ENCODE results near the gene PSME1. TPM values are rescaled to one million over a fixed set of nuclear protein-coding genes. Genes with fewer than 3 reads are reported as not detected.

PSME1 gene
- total RNA-seq, 2 experiments from 2014 or later = 149 to 187 TPM

DNA sequence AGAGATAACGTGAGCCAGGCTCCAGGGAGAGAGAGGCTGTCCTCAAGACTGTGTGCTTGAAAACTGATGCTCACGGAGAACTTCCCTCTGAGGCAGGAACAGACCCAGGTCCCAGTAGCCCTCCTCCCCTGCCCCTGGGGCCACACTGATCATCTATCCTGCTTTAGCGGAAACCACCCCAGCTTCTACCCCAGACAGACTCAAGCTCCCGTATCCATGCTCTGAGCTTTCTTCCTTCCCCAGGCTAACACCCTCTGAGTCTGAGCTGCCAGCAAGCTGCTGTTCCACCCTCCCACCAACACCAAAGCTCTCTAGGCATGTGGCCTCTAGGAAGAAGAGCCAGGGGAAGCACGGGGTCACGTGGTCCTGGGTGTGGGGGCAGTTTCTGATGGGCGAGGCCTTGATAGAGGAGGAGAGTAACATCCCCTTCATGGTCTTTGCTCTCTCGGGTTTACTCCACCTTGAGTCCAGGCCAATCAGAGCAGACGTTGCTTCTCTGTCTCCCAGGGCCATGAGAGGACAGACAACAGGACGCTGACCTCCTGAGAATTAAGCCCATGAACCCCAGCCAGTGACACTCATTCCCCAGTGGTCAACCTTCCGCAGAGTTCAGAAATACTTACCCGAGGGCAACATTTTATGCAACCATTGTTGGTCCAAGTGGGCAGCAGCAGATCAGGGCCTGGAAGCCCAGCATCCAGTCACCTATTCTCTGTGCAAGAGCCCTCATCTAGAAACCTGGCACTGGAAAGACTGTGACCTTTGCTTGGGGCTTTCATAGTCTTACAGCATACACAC, 40.5 kb upstream of the PSME1 start:
- H3K27ac ChIP-seq (ENCODE audit: low read depth, low read length, poor library complexity, severe bottlenecking) = peak overlapping the region; percentile 75
- H3K79me2 ChIP-seq (ENCODE audit: insufficient read depth, low read depth, low read length) = no peaks in the 10 kb centered on the region
- BruUV-seq (replicated peaks) = no TSS peak
- peak overlapping the region; percentile 47; the same call in 1 of the 2 replicates for H2AFZ ChIP-seq (ENCODE audit: low read length)
- H3K4me1 ChIP-seq (ENCODE audit: insufficient read depth, low read length, poor library complexity, severe bottlenecking) = peaks cover 32% of the 10 kb centered on the region
- no peaks in the 10 kb centered on the region for H3K9me3 ChIP-seq (ENCODE audit: low read length)
- ChIA-PET CTCF (ENCODE audit: unreplicated experiment) (interaction anchor here (1.0 to 1.9 kb wide), 3 partner anchors 15 to 66 kb away, joined by 3 to 5 read pairs (median 4); partner anchors contain the start of gene IRF9), POLR2A (interaction anchor here (0.6 to 6.8 kb wide), 11 partner anchors 12 to 541 kb away, joined by 3 to 80 read pairs (median 6); partner anchors contain the start of genes DCAF11, EMC9, FITM1 and IRF9)
- peak; percentile 66 for DNase-seq (ENCODE audit: low spot score)
- H3K9me2 ChIP-seq (ENCODE audit: insufficient read depth, low read length) = no peaks in the 10 kb centered on the region
- intact Hi-C loops (cut with micrococcal nuclease; ENCODE audit: unreplicated experiment) = no loop called here
- TF ChIP-seq, protein P1, sequence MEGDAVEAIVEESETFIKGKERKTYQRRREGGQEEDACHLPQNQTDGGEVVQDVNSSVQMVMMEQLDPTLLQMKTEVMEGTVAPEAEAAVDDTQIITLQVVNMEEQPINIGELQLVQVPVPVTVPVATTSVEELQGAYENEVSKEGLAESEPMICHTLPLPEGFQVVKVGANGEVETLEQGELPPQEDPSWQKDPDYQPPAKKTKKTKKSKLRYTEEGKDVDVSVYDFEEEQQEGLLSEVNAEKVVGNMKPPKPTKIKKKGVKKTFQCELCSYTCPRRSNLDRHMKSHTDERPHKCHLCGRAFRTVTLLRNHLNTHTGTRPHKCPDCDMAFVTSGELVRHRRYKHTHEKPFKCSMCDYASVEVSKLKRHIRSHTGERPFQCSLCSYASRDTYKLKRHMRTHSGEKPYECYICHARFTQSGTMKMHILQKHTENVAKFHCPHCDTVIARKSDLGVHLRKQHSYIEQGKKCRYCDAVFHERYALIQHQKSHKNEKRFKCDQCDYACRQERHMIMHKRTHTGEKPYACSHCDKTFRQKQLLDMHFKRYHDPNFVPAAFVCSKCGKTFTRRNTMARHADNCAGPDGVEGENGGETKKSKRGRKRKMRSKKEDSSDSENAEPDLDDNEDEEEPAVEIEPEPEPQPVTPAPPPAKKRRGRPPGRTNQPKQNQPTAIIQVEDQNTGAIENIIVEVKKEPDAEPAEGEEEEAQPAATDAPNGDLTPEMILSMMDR (conservative IDR thresholded peaks at IDR 0.05; ENCODE audit: low read length) = no peak
- TF ChIP-seq EZH2phosphoT487 (IDR thresholded peaks at IDR 0.05; ENCODE audit: borderline replicate concordance, low read depth, low read length) = no peak
- peak overlapping the region; percentile 81 for H3K4me3 ChIP-seq (ENCODE audit: low read depth, low read length, poor library complexity, severe bottlenecking)
- peak overlapping the region; percentile 93 for H3K4me2 ChIP-seq (ENCODE audit: low read length)
- no peaks in the 10 kb centered on the region for H4K20me1 ChIP-seq (ENCODE audit: insufficient read depth, low read length)
- H3K36me3 ChIP-seq (ENCODE audit: insufficient read depth, low read length) = no peaks in the 10 kb centered on the region

DNA sequence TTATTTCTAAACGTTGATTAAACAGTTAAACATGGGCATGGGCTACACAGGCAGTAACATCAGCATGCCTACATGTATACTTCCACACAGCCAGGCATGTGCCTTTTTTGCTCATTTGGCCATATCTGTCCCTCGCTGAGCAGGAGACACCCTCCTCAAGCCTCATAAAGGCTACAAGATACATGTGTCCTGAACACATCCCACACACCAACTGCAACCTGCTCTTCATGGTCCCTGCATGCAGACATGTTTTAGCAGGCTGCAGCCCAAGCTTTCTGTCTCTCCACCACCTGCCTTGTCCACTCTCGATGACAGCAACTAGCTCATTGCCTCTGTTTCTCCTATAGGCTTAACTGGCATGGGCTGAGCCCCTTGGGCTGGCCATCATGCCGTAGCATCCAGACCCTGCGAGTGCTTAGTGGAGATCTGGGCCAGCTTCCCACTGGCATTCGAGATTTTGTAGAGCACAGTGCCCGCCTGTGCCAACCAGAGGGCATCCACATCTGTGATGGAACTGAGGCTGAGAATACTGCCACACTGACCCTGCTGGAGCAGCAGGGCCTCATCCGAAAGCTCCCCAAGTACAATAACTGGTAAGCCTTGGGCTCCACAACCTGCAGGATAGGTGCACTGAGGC, 39.3 kb upstream of the PSME1 start:
- Histone ChIP-seq H3K36me3 (ENCODE audit: insufficient read depth, low read length) (no peaks in the 10 kb centered on the region), H3K9me3 (ENCODE audit: low read length) (no peaks in the 10 kb centered on the region), H3K9me2 (ENCODE audit: insufficient read depth, low read length) (no peaks in the 10 kb centered on the region), H3K79me2 (ENCODE audit: insufficient read depth, low read depth, low read length) (no peaks in the 10 kb centered on the region), H2AFZ (ENCODE audit: low read length) (no peak overlapping the region), H4K20me1 (ENCODE audit: insufficient read depth, low read length) (no peaks in the 10 kb centered on the region), H3K4me1 (ENCODE audit: insufficient read depth, low read length, poor library complexity, severe bottlenecking) (peaks cover 28% of the 10 kb centered on the region), H3K4me3 (ENCODE audit: low read depth, low read length, poor library complexity, severe bottlenecking) (no peak overlapping the region), H3K4me2 (ENCODE audit: low read length) (no peak overlapping the region), H3K27ac (ENCODE audit: low read depth, low read length, poor library complexity, severe bottlenecking) (no peak overlapping the region)
- no peak for TF ChIP-seq EZH2phosphoT487 (IDR thresholded peaks at IDR 0.05; ENCODE audit: borderline replicate concordance, low read depth, low read length)
- TF ChIP-seq, protein P1 (conservative IDR thresholded peaks at IDR 0.05; ENCODE audit: low read length) = no peak
- no TSS peak for BruUV-seq (replicated peaks)
- ChIA-PET CTCF (ENCODE audit: unreplicated experiment) (interaction anchor here (0.6 kb wide), 1 partner anchor 12 kb away, joined by 3 read pairs; no protein-coding TSS in a partner anchor), POLR2A (interaction anchor here (0.6 to 6.8 kb wide), 6 partner anchors 11 to 586 kb away, joined by 3 to 80 read pairs (median 4); partner anchors contain the start of genes DCAF11 and NRL)
- intact Hi-C loops (cut with micrococcal nuclease; ENCODE audit: unreplicated experiment) = no loop called here
- DNase-seq (ENCODE audit: low spot score) = no peak
